GM20431 (cell line): Measurements from ENCODE around the gene FGF22.
"Not testable (repeated sequence)": the region's sequence is repeated elsewhere in the genome, so short reads cannot be mapped to it uniquely, and the experiment has no call there.

Source experiments
- in situ Hi-C: fragments of 300-500 bp; cut with MseI, MboI; formaldehyde crosslinking; loops from one replicate; pipeline ENCODE4 v1.15.0; 2020; ENCODE audit warnings: low sequenced_read_pairs; ENCODE audit not compliant: unreplicated experiment

The FGF22 gene

GRCh38 chr19:639253-640160, at the start of gene FGF22:
FGF22 (plus strand) TSS chr19:639879; CDS start chr19:639926, 47 bp downstream.
- in situ Hi-C loops: no loop called here

GRCh38 chr19:590396-590745, 49.3 kb upstream of the FGF22 start:
- in situ Hi-C loops: no loop called here

- in situ Hi-C loops: no loop called here
Observed at GRCh38 chr19:590750-591098, 49.0 kb upstream of the FGF22 start.

GRCh38 chr19:591099-591958, 48.4 kb upstream of the FGF22 start:
- in situ Hi-C loops: no loop called here

- in situ Hi-C loops: no loop called here
Observed at GRCh38 chr19:592101-592500, 47.6 kb upstream of the FGF22 start.

GRCh38 chr19:593055-593454, 46.6 kb upstream of the FGF22 start:
- in situ Hi-C loops: no loop called here

- in situ Hi-C loops: no loop called here
Observed at GRCh38 chr19:593505-593904, 46.2 kb upstream of the FGF22 start.

GRCh38 chr19:594265-594870, 45.3 kb upstream of the FGF22 start:
- in situ Hi-C loops: no loop called here

- in situ Hi-C loops: no loop called here
Observed at GRCh38 chr19:595326-596262, 44.1 kb upstream of the FGF22 start.

- in situ Hi-C loops: no loop called here
Observed at GRCh38 chr19:596263-596655, 43.4 kb upstream of the FGF22 start.

GRCh38 chr19:597406-598315, 42.0 kb upstream of the FGF22 start:
- in situ Hi-C loops: no loop called here

- in situ Hi-C loops: no loop called here
Observed at GRCh38 chr19:601310-601709, 38.4 kb upstream of the FGF22 start.

GRCh38 chr19:601790-602189, 37.9 kb upstream of the FGF22 start:
- in situ Hi-C loops: no loop called here

GRCh38 chr19:602391-603301, 37.0 kb upstream of the FGF22 start:
- in situ Hi-C loops: no loop called here

GRCh38 chr19:603302-603639, 36.4 kb upstream of the FGF22 start:
- in situ Hi-C loops: not testable (repeated sequence)

- in situ Hi-C loops: not testable (repeated sequence)
Observed at GRCh38 chr19:603779-604178, 35.9 kb upstream of the FGF22 start.

- in situ Hi-C loops: no loop called here
Observed at GRCh38 chr19:604355-604754, 35.3 kb upstream of the FGF22 start.
